ENCODE measurements around the gene CST9. TPM values are rescaled to one million over a fixed set of nuclear protein-coding genes. Genes with fewer than 3 reads are reported as not detected.
"Not testable (repeated sequence)": the region's sequence is repeated elsewhere in the genome, so short reads cannot be mapped to it uniquely, and the experiment has no call there.

The CST9 gene
- total and polyA plus RNA-seq, 8 donors = not detected

GRCh38 chr20:23638309-23638708, 32.6 kb upstream of the CST9 start:
- ATAC-seq (no peak), DNase-seq (no peak)
- Histone ChIP-seq H3K27ac (no peak overlapping the region), H3K4me1 (peaks cover 16 to 44% of the 10 kb centered on the region in 2 donors), H3K9me3 (no peaks in the 10 kb centered on the region), H3K4me3 (no peak overlapping the region), H3K27me3 (peaks cover 0 to 9% of the 10 kb centered on the region in 2 donors), H3K36me3 (peaks cover 0 to 17% of the 10 kb centered on the region in 2 donors)
- intact Hi-C loops (cut with DNase I) = no loop called here
- no peak for TF ChIP-seq CTCF (IDR thresholded peaks at IDR 0.05)

GRCh38 chr20:23637282-23638221, 31.8 kb upstream of the CST9 start, which contains the start of gene CST3:
Gene CST3, minus strand, starts transcription at chr20:23637955. Its CDS starts 93 bp downstream, at chr20:23637862.
- H3K27ac ChIP-seq = peak within 1 kb of the TSS; percentile 80 to 95
- peak within 1 kb of the TSS; percentile 77 to 83 for H3K4me3 ChIP-seq
- peaks cover 16 to 38% of the 10 kb centered on the region in 2 donors for H3K4me1 ChIP-seq
- intact Hi-C loops (cut with DNase I) = no loop called here
- H3K27me3 ChIP-seq = peaks cover 0 to 9% of the 10 kb centered on the region in 2 donors
- TF ChIP-seq CTCF (IDR thresholded peaks at IDR 0.05) = no peak
- DNase-seq (peak; percentile 64 to 96 (median 89)), ATAC-seq (peak; percentile 95)
- no peaks in the 10 kb centered on the region for H3K9me3 ChIP-seq
- H3K36me3 ChIP-seq = peaks cover 0 to 25% of the 10 kb centered on the region in 2 donors

GRCh38 chr20:23636908-23637281, 31.2 kb upstream of the CST9 start:
- Histone ChIP-seq H3K27me3 (peaks cover 0 to 9% of the 10 kb centered on the region in 2 donors), H3K36me3 (peaks cover 0 to 31% of the 10 kb centered on the region in 2 donors), H3K27ac (peak overlapping the region; percentile 80 to 95), H3K9me3 (no peaks in the 10 kb centered on the region), H3K4me3 (peak overlapping the region; percentile 77 to 83), H3K4me1 (peaks cover 12 to 38% of the 10 kb centered on the region in 2 donors)
- ATAC-seq (no peak), DNase-seq (no peak)
- intact Hi-C loops (cut with DNase I) = no loop called here
- no peak for TF ChIP-seq CTCF (IDR thresholded peaks at IDR 0.05)

GRCh38 chr20:23636182-23636907, 30.6 kb upstream of the CST9 start:
- no peak for TF ChIP-seq CTCF (IDR thresholded peaks at IDR 0.05)
- peak overlapping the region; percentile 77 to 83 for H3K4me3 ChIP-seq
- DNase-seq (no peak), ATAC-seq (no peak)
- intact Hi-C loops (cut with DNase I) = no loop called here
- H3K36me3 ChIP-seq = peaks cover 0 to 33% of the 10 kb centered on the region in 2 donors
- H3K9me3 ChIP-seq = no peaks in the 10 kb centered on the region
- peaks cover 12 to 37% of the 10 kb centered on the region in 2 donors for H3K4me1 ChIP-seq
- H3K27me3 ChIP-seq = peaks cover 0 to 9% of the 10 kb centered on the region in 2 donors
- no peak overlapping the region for H3K27ac ChIP-seq

- H3K9me3 ChIP-seq; intact Hi-C loops (cut with DNase I); ATAC-seq; DNase-seq; H3K27ac ChIP-seq; H3K27me3 ChIP-seq: not testable (repeated sequence)
- peaks cover 12 to 37% of the 10 kb centered on the region in 2 donors for H3K4me1 ChIP-seq
- peak overlapping the region in 1 of 2 donors; percentile 83 for H3K4me3 ChIP-seq
- peaks cover 0 to 33% of the 10 kb centered on the region in 2 donors for H3K36me3 ChIP-seq
Measured at GRCh38 chr20:23635768-23636090, 30.0 kb upstream of the CST9 start.

All from left lung (tissue), 10 donors.